Memory B cell (primary cell): ENCODE data around the gene IFT20.

Experiments
- ATAC-seq: fragments of 150-1000 bp; cut with Tn5 transposase; 2 replicates; pipeline ENCODE4 v1.10.0; 2021; ENCODE audit warnings: low read depth, mild to moderate bottlenecking, moderate library complexity
- DNase-seq, 2 donors: peaks; one replicate each; pipeline ENCODE4 v3.0.0; 2022; ENCODE audit warnings: low spot score in 2 of 2
- H3K27ac Mint-ChIP-seq: one replicate; pipeline ENCODE4 v1.8.0; 2022; ENCODE audit warnings: mild to moderate bottlenecking, moderate library complexity, mixed read lengths
- H3K27me3 Mint-ChIP-seq: one replicate; pipeline ENCODE4 v1.8.0; 2022; ENCODE audit warnings: mixed read lengths
- H3K36me3 Mint-ChIP-seq: one replicate; pipeline ENCODE4 v1.8.0; 2022; ENCODE audit warnings: mild to moderate bottlenecking, mixed read lengths
- H3K4me1 Mint-ChIP-seq: one replicate; pipeline ENCODE4 v1.8.0; 2022; ENCODE audit warnings: mixed read lengths
- H3K4me3 Mint-ChIP-seq: one replicate; pipeline ENCODE4 v1.8.0; 2022; ENCODE audit warnings: mild to moderate bottlenecking, moderate library complexity, mixed read lengths
- H3K9me3 Mint-ChIP-seq: one replicate; pipeline ENCODE4 v1.8.0; 2022; ENCODE audit warnings: mixed read lengths

IFT20 gene

DNA sequence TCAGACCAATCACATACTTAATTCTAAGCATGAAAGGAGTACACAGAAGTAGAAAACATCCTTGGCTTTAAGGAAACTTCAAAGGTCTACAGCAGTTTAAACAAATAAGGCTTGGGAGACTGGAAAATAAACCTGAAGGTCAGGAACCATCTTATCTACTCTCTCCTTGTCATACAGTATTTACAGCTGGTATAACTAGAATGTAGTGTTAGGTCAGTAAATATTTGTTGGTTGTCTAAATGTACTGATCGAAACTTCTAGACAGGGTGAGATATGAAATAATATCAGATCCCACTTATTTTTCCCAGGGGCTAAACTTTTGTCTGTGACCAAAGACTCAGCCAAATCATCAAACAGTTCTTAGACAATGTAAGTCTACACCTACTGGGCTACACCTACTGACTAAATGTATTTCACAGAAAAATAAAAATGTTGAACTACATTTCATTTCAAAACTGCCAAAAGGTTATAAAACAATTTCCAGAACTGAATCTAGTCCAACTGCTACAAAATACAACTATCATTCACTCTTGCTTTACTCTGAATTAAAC lies 43.4 kb downstream of the IFT20 start:
- Mint-ChIP-seq H3K27me3 (peaks cover 3% of the 10 kb centered on the region), H3K4me3 (no peak overlapping the region), H3K9me3 (no peaks in the 10 kb centered on the region), H3K27ac (no peak overlapping the region), H3K4me1 (peaks cover 7% of the 10 kb centered on the region), H3K36me3 (no peaks in the 10 kb centered on the region)
- no peak for DNase-seq
- ATAC-seq: no peak

DNA sequence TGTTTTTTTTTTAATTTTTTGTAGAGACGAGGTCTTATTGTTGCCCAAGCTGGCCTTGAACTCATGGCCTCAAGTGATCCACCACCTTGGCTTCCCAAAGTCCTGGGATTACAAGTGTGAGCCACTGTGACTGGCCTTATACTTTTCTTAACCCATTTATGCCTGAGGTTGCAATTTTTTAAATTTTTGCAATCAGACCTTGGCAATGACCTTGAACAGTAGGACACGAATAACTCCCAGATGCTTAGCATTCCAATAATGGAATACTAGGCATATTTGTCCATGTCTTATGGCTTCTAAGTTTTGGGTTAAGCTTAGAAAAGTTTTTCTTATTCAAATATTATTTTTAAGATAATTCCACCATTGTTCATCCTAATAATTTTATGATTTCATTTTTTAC lies 44.6 kb downstream of the IFT20 start:
- no peak for DNase-seq
- Mint-ChIP-seq H3K9me3 (no peaks in the 10 kb centered on the region), H3K27ac (no peak overlapping the region), H3K4me1 (peaks cover 7% of the 10 kb centered on the region), H3K27me3 (peaks cover 2% of the 10 kb centered on the region), H3K36me3 (no peaks in the 10 kb centered on the region), H3K4me3 (no peak overlapping the region)
- no peak for ATAC-seq

DNA sequence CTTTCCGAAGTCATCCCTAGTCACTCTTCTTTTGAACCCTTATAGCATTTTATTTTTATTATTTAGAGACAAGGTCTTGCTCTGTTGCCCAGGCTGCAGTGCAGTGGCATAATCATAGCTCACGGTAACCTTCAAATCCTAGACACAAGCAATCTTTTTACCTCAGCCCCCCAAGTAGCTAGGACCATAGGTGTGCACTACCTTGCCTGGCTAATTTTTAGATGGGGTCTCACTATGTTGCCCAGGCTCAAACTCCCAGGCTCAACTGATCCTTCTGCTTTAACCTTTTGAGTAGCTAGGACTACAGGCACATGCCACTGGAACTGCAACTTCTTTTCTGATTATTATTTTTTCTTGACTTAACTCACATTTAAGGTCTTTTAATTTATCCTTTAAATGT lies 49.3 kb downstream of the IFT20 start:
- Mint-ChIP-seq H3K4me1 (no peaks in the 10 kb centered on the region), H3K36me3 (no peaks in the 10 kb centered on the region), H3K27ac (no peak overlapping the region), H3K4me3 (no peak overlapping the region), H3K27me3 (no peaks in the 10 kb centered on the region), H3K9me3 (no peaks in the 10 kb centered on the region)
- no peak for ATAC-seq
- no peak for DNase-seq

DNA sequence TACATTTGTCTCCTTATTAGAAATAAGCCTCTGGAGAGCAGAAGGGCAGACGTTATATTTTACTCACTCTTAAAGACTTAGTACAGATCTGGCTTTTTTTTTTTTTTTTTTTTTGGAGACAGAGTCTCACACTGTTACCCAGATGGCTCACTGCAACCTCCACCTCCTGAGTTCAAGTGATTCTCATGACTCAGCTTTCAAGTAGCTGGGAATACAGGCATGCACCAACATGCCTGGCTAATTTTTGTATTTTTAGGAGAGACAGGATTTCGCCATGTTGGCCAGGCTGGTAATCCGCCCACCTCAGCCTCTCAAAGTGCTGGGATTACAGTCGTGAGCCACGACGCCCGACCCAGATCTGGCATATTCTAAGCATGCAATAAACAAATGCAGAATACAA lies 52.7 kb downstream of the IFT20 start:
- peaks cover 7% of the 10 kb centered on the region for H3K4me1 Mint-ChIP-seq
- no peaks in the 10 kb centered on the region for H3K9me3 Mint-ChIP-seq
- no peak overlapping the region for H3K4me3 Mint-ChIP-seq
- peaks cover 3% of the 10 kb centered on the region for H3K27me3 Mint-ChIP-seq
- no peaks in the 10 kb centered on the region for H3K36me3 Mint-ChIP-seq
- no peak for DNase-seq
- no peak for ATAC-seq
- H3K27ac Mint-ChIP-seq: no peak overlapping the region

DNA sequence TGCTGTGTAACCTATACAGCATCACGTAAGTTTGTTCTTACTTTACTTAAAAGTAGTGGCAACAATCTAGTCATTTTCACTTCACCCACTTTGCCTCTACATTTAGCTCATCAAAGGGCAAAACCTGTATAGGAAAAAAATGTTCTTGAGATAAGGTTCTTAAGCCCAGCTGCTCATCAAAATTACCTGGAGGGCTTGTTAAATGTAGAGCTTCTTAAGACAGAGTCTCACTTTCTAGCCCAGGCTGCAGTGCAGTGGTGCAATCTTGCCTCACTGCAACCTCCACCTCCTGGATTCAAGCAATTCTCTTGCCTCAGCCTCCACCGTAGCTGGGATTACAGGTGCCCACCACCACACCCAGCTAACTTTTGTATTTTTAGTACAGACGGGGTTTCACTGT lies 54.4 kb downstream of the IFT20 start:
- Mint-ChIP-seq H3K27me3 (peaks cover 6% of the 10 kb centered on the region), H3K4me3 (no peak overlapping the region), H3K9me3 (no peaks in the 10 kb centered on the region), H3K4me1 (peaks cover 7% of the 10 kb centered on the region), H3K36me3 (no peaks in the 10 kb centered on the region), H3K27ac (no peak overlapping the region)
- no peak for ATAC-seq
- DNase-seq: no peak

DNA sequence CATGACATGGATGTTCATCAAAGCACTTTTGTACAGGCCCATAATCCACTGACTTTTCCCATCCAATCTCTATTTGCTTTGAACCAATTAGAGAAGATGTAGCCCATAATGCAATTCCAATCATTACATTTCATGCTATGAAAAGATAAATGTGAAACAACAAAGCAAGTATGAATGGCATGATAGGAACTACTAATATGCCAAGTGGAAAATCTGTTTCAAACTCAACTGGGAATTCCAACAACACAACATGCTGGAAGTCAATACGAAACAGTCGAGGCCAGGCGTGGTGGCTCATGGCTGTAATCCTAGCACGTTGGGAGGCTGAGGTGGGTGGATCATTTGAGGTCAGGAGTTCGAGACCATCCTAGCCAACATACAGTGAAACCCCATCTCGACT lies 55.9 kb downstream of the IFT20 start:
- ATAC-seq: no peak
- DNase-seq: no peak
- Mint-ChIP-seq H3K36me3 (no peaks in the 10 kb centered on the region), H3K27me3 (peaks cover 8% of the 10 kb centered on the region), H3K9me3 (no peaks in the 10 kb centered on the region), H3K27ac (no peak overlapping the region), H3K4me1 (peaks cover 7% of the 10 kb centered on the region), H3K4me3 (no peak overlapping the region)
